ENCODE data around the gene ANKRD33B.

- TF ChIP-seq POLR2AphosphoS5 (IDR thresholded peaks at IDR 0.05; ENCODE audit: insufficient read depth in 1 of 2, low read depth in 1 of 2): no peak
- no peak for TF ChIP-seq CTCF (IDR thresholded peaks at IDR 0.05)
Observed at GRCh38 chr5:10592601-10593000, 28.7 kb downstream of the ANKRD33B start.

All from vagina (tissue), 2 donors.